Spleen (tissue), 7 donors: ENCODE measurements around the gene FGGY.

Experiments
- POLR2A ChIP-seq, 3 donors: fragments of 450-650 bp; IDR thresholded peaks; one replicate each; pipeline ENCODE4 v1.5.1; 2017; ENCODE audit warnings: antibody characterized with exemption in 3 of 3, mild to moderate bottlenecking in 1 of 3
- TF ChIP-seq, protein P1 (sequence below), 11 experiments: fragments of 200-600 bp in 7 of 11; fragments of 450-650 bp in 4 of 11; sonication (generic) in 4 of 11; IDR thresholded peaks in 8 of 11; conservative IDR thresholded peaks in 3 of 11; 1 replicate in 7 of 11; 2 replicates in 4 of 11; pipeline versions ENCODE4 v1.4.0 to v1.8.0; 2016 to 2021; ENCODE audit warnings: antibody characterized with exemption in 11 of 11, inconsistent platforms in 4 of 11, mild to moderate bottlenecking in 1 of 11
- donor health status: DM: no; HTN: no; CAD: no; lungs with moderate emphysema.
- donor health status: DM: no; HTN: no; CAD: no.
- donor health status: DM: no; HTN: no; CAD: no.

DNA sequence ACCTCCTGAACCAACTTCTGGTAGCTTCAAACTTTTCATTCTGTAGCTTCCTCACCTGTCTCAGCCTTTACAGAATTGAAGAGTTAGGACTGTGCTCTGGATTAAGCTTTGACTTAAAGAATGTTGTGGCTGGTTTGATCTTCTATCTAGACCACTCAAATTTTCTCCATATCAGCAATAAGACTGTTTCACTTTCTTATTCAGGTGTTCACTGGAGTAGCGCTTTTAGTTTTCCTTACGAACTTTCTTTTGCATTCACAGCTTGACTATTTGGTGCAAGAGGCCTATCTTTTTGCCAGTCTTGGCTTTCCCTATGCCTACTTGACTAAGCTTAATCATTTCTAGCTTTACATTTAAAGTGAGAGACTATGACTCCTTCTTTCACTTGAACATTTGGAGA, 31.5 kb downstream of the FGGY start:
- TF ChIP-seq, protein P1, sequence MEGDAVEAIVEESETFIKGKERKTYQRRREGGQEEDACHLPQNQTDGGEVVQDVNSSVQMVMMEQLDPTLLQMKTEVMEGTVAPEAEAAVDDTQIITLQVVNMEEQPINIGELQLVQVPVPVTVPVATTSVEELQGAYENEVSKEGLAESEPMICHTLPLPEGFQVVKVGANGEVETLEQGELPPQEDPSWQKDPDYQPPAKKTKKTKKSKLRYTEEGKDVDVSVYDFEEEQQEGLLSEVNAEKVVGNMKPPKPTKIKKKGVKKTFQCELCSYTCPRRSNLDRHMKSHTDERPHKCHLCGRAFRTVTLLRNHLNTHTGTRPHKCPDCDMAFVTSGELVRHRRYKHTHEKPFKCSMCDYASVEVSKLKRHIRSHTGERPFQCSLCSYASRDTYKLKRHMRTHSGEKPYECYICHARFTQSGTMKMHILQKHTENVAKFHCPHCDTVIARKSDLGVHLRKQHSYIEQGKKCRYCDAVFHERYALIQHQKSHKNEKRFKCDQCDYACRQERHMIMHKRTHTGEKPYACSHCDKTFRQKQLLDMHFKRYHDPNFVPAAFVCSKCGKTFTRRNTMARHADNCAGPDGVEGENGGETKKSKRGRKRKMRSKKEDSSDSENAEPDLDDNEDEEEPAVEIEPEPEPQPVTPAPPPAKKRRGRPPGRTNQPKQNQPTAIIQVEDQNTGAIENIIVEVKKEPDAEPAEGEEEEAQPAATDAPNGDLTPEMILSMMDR (IDR thresholded peaks at IDR 0.05 in 8 of 11, conservative IDR thresholded peaks at IDR 0.05 in 3 of 11), result no peak
- no peak for TF ChIP-seq POLR2A (IDR thresholded peaks at IDR 0.05)
